GM23248 (cell line): Measurements from ENCODE around the gene PPCDC. TPM values are rescaled to one million over a fixed set of nuclear protein-coding genes. Genes with fewer than 3 reads are reported as not detected.

Experiments used
- DNase-seq: peaks from one replicate; pipeline ENCODE4 v3.0.0-alpha.2; 2015
- H2AFZ ChIP-seq: fragments of 200-600 bp; sonication (generic); 2 replicates; pipeline ENCODE4 v1.6.1; 2016; ENCODE audit warnings: antibody characterized with exemption
- H3F3A ChIP-seq: fragments of 200-600 bp; sonication (generic); 2 replicates; pipeline ENCODE4 v1.6.1; 2016; ENCODE audit warnings: mild to moderate bottlenecking, antibody characterized with exemption, mixed run types; ENCODE audit not compliant: insufficient read depth
- H3K27ac ChIP-seq: fragments of 200-600 bp; sonication (generic); 2 replicates; pipeline ENCODE4 v1.5.1; 2016; ENCODE audit warnings: mild to moderate bottlenecking
- H3K27me3 ChIP-seq: fragments of 200-600 bp; sonication (generic); replicated peaks from 2 replicates; pipeline ENCODE4 v1.6.1; 2016; ENCODE audit warnings: mild to moderate bottlenecking; ENCODE audit not compliant: insufficient read depth
- H3K36me3 ChIP-seq: fragments of 200-600 bp; sonication (generic); 2 replicates; pipeline ENCODE4 v1.6.1; 2016; ENCODE audit warnings: low read depth, mild to moderate bottlenecking
- H3K4me1 ChIP-seq: fragments of 200-600 bp; sonication (generic); 2 replicates; pipeline ENCODE4 v1.6.1; 2016; ENCODE audit warnings: mild to moderate bottlenecking; ENCODE audit not compliant: insufficient read depth
- H3K4me2 ChIP-seq: fragments of 200-600 bp; sonication (generic); one replicate; pipeline ENCODE4 v1.6.1; 2016; ENCODE audit warnings: mild to moderate bottlenecking; ENCODE audit not compliant: unreplicated experiment
- H3K4me3 ChIP-seq: fragments of 200-600 bp; sonication (generic); 2 replicates; pipeline ENCODE4 v1.5.1; 2016; ENCODE audit warnings: mild to moderate bottlenecking
- H3K79me2 ChIP-seq: fragments of 200-600 bp; sonication (generic); 2 replicates; pipeline ENCODE4 v1.6.1; 2016; ENCODE audit warnings: mild to moderate bottlenecking; ENCODE audit not compliant: insufficient read depth
- H3K9ac ChIP-seq: fragments of 200-600 bp; sonication (generic); 2 replicates; pipeline ENCODE4 v1.6.1; 2016; ENCODE audit warnings: mild to moderate bottlenecking
- H3K9me2 ChIP-seq: fragments of 200-600 bp; sonication (generic); 2 replicates; pipeline ENCODE4 v1.6.1; 2016; ENCODE audit warnings: mixed run types, mild to moderate bottlenecking, moderate library complexity; ENCODE audit not compliant: insufficient read depth
- H3K9me3 ChIP-seq: fragments of 200-600 bp; sonication (generic); one replicate; pipeline ENCODE4 v1.6.1; 2017; ENCODE audit warnings: low read depth
- H4K20me1 ChIP-seq: fragments of 200-600 bp; sonication (generic); 2 replicates; pipeline ENCODE4 v1.6.0; 2016; ENCODE audit not compliant: insufficient read depth
- EZH2 ChIP-seq: fragments of 200-600 bp; sonication (generic); IDR thresholded peaks from 2 replicates; pipeline ENCODE4 v1.6.1; 2018; ENCODE audit warnings: antibody characterized with exemption, mild to moderate bottlenecking; ENCODE audit not compliant: insufficient read depth, poor library complexity, severe bottlenecking
- EZH2phosphoT487 ChIP-seq: fragments of 200-600 bp; sonication (generic); IDR thresholded peaks from 2 replicates; pipeline ENCODE4 v1.6.1; 2018; ENCODE audit warnings: antibody characterized with exemption, moderate library complexity, mild to moderate bottlenecking, low read depth; ENCODE audit not compliant: insufficient read depth
- WGBS, 2 experiments: methylation state at CpG; one replicate each; pipeline ENCODE4 v1.1.6; 2015 to 2017; ENCODE audit warnings: low lambda C conversion rate in 2 of 2, low coverage in 1 of 2; ENCODE audit errors: missing lambda C conversion rate in 2 of 2; 5-methylcytosine and 5-hydroxymethylcytosine counted together
- in situ Hi-C: fragments of 300-500 bp; cut with MboI; formaldehyde crosslinking; loops from 2 replicates; pipeline ENCODE4 v1.15.0; 2020
- polyA plus RNA-seq: library from polyadenylated mRNA; unstranded; fragments of >200 nt; fragmentation: Nextera tagmentation; extraction: Ambion mirVana; gene quantifications from 2 replicates; pipeline ENCODE4 v1.2.1, GENCODE V29; 2016
- total RNA-seq: library from RNA; depleted of rRNA; stranded (reverse); fragments of >200 nt; shearing (Covaris generic); gene quantifications from 2 replicates; pipeline ENCODE4 v1.2.3, GENCODE V29; 2014

PPCDC gene
- total and polyA plus RNA-seq, 2 experiments from 2014 or later: 9.0 to 20.0 TPM

DNA sequence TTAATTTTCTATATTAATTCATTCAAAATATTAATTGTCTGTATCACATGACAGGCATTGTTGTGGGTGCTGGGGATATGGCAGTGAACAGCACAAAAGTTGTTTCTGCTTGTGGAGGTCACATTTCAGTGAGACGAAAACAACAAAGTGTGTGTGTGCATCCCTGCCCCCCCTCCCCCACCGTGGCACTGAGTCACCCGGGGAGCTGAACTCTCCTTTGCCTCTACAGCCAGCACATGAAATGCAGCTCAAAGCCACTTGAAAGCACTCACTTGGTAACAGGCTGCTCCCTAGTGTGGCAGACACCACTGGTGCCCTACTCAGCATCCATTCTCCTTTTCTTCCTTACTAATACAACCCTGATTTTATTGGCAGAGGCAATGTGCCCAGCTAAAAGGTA is 44.9 kb upstream of the PPCDC start:
- Histone ChIP-seq H3K9me2 (no peaks in the 10 kb centered on the region), H3K79me2 (no peaks in the 10 kb centered on the region), H3K27me3 (no peaks in the 10 kb centered on the region), H2AFZ (no peak overlapping the region), H3K9me3 (no peaks in the 10 kb centered on the region), H3K4me1 (no peaks in the 10 kb centered on the region), H3K27ac (no peak overlapping the region), H3K9ac (no peak overlapping the region), H3K36me3 (no peaks in the 10 kb centered on the region), H3K4me2 (no peak overlapping the region), H3F3A (peaks cover 9% of the 10 kb centered on the region), H3K4me3 (no peak overlapping the region), H4K20me1 (no peaks in the 10 kb centered on the region)
- TF ChIP-seq EZH2phosphoT487: no peak
- TF ChIP-seq EZH2: no peak
- in situ Hi-C loops: no loop called here
- WGBS, 2 experiments: 19 to 24% methylated on average over 3 of the region's 3 CpGs
- DNase-seq: peak; percentile 66

- no peak overlapping the region for H2AFZ ChIP-seq
- H3K4me1 ChIP-seq: no peaks in the 10 kb centered on the region
- TF ChIP-seq EZH2 (no peak), EZH2phosphoT487 (no peak)
- no peaks in the 10 kb centered on the region for H3K9me3 ChIP-seq
- no peak overlapping the region for H3K4me2 ChIP-seq
- no peaks in the 10 kb centered on the region for H3K36me3 ChIP-seq
- no peak overlapping the region for H3K27ac ChIP-seq
- H3K9ac ChIP-seq: no peak overlapping the region
- no peaks in the 10 kb centered on the region for H3K27me3 ChIP-seq
- H4K20me1 ChIP-seq: no peaks in the 10 kb centered on the region
- no peak for DNase-seq
- no peaks in the 10 kb centered on the region for H3K9me2 ChIP-seq
- no peak overlapping the region for H3K4me3 ChIP-seq
- H3F3A ChIP-seq: peaks cover 9% of the 10 kb centered on the region
- no peaks in the 10 kb centered on the region for H3K79me2 ChIP-seq
- WGBS, 2 experiments: 74 to 84% methylated on average over 5 of the region's 5 CpGs
- in situ Hi-C loops: no loop called here
Observed at GRCh38 chr15:74982183-74982582, 41.2 kb upstream of the PPCDC start.

- Histone ChIP-seq H3F3A (no peaks in the 10 kb centered on the region), H3K36me3 (no peaks in the 10 kb centered on the region), H2AFZ (no peak overlapping the region), H3K9ac (no peak overlapping the region), H3K79me2 (no peaks in the 10 kb centered on the region), H3K4me2 (no peak overlapping the region), H3K4me1 (no peaks in the 10 kb centered on the region), H3K27ac (no peak overlapping the region), H3K9me3 (no peaks in the 10 kb centered on the region), H3K4me3 (no peak overlapping the region), H3K27me3 (no peaks in the 10 kb centered on the region), H3K9me2 (no peaks in the 10 kb centered on the region), H4K20me1 (no peaks in the 10 kb centered on the region)
- DNase-seq: peak; percentile 38
- WGBS, 2 experiments: 46 to 48% methylated on average over 4 of the region's 4 CpGs
- TF ChIP-seq EZH2phosphoT487 (no peak), EZH2 (no peak)
- in situ Hi-C loops: no loop called here
Observed at GRCh38 chr15:74983725-74984231, 39.6 kb upstream of the PPCDC start.

- 35 to 41% methylated on average over 4 of the region's 4 CpGs for WGBS, 2 experiments
- Histone ChIP-seq H3K4me2 (no peak overlapping the region), H3K36me3 (no peaks in the 10 kb centered on the region), H3K4me1 (no peaks in the 10 kb centered on the region), H3K9ac (no peak overlapping the region), H3K27me3 (no peaks in the 10 kb centered on the region), H3F3A (no peaks in the 10 kb centered on the region), H3K9me3 (no peaks in the 10 kb centered on the region), H3K79me2 (no peaks in the 10 kb centered on the region), H3K27ac (no peak overlapping the region), H2AFZ (no peak overlapping the region), H3K9me2 (no peaks in the 10 kb centered on the region), H4K20me1 (no peaks in the 10 kb centered on the region), H3K4me3 (no peak overlapping the region)
- peak; percentile 41 for DNase-seq
- no peak for TF ChIP-seq EZH2phosphoT487
- TF ChIP-seq EZH2: no peak
- in situ Hi-C loops: no loop called here
Observed at GRCh38 chr15:74988007-74988800, 35.2 kb upstream of the PPCDC start.

DNA sequence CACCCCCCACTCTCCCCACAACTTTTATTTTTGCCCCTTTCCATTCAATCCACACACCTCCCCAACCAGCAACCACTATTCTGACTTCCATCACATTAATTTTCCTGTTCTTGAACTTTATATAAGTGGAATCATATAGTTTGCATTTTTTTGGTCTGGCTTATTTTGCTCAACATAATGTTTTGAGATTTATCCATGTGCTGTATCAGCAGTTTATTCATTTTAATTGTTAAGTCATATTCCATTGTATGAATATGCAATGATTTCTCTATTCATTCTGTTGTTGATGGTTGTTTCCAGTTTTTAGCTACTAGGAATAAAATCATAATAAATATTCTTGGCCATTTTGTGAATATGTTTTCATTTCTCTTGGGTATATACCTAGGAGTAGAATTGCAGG is 33.9 kb upstream of the PPCDC start:
- no peaks in the 10 kb centered on the region for H3K9me2 ChIP-seq
- H4K20me1 ChIP-seq: no peaks in the 10 kb centered on the region
- H3K4me1 ChIP-seq: no peaks in the 10 kb centered on the region
- no peaks in the 10 kb centered on the region for H3K36me3 ChIP-seq
- no peaks in the 10 kb centered on the region for H3K9me3 ChIP-seq
- H3K27me3 ChIP-seq: no peaks in the 10 kb centered on the region
- H3K4me3 ChIP-seq: no peak overlapping the region
- no peaks in the 10 kb centered on the region for H3F3A ChIP-seq
- H3K27ac ChIP-seq: no peak overlapping the region
- no peak for DNase-seq
- no peak overlapping the region for H3K9ac ChIP-seq
- in situ Hi-C loops: no loop called here
- TF ChIP-seq EZH2: no peak
- TF ChIP-seq EZH2phosphoT487: no peak
- H2AFZ ChIP-seq: no peak overlapping the region
- H3K79me2 ChIP-seq: no peaks in the 10 kb centered on the region
- H3K4me2 ChIP-seq: no peak overlapping the region
